OCI-LY7 (cell line): ENCODE data around the gene CCDC43. TPM values are rescaled to one million over a fixed set of nuclear protein-coding genes. Genes with fewer than 3 reads are reported as not detected.
"Not testable (repeated sequence)": the region's sequence is repeated elsewhere in the genome, so short reads cannot be mapped to it uniquely, and the experiment has no call there.

ENCODE experiments used
- BruUV-seq: library from RNA; stranded (reverse); fragments of 400-500 nt; replicated peaks from 2 replicates; lab custom pipeline; 2021; lab: Mats Ljungman, UMichigan
- CTCF ChIA-PET: fragments of 300-600 bp; sonication (Branson Sonifier 250); formaldehyde crosslinking; loops from one replicate; lab custom pipeline; 2022; ENCODE audit warnings: antibody characterized with exemption; ENCODE audit not compliant: unreplicated experiment; lab: Charles Lee
- POLR2A ChIA-PET: fragments of 300-600 bp; sonication (Branson Sonifier 250); formaldehyde crosslinking; loops from one replicate; lab custom pipeline; 2022; ENCODE audit warnings: antibody characterized with exemption; lab: Charles Lee
- DNase-seq: peaks from one replicate; pipeline ENCODE4 v3.0.0-alpha.2; 2015; ENCODE audit warnings: low spot score
- H2AFZ ChIP-seq: fragments of 200-600 bp; sonication (generic), shearing (Covaris generic); 2 replicates; pipeline ENCODE4 v1.6.1; 2014; ENCODE audit warnings: mild to moderate bottlenecking, antibody characterized with exemption, low read length, moderate library complexity
- H3K27ac ChIP-seq: fragments of 200-600 bp; sonication (generic); 2 replicates; pipeline ENCODE4 v1.5.1; 2014; ENCODE audit warnings: mixed run types, low read depth, mild to moderate bottlenecking, moderate library complexity, low read length, inconsistent platforms; ENCODE audit not compliant: poor library complexity, severe bottlenecking
- H3K36me3 ChIP-seq: fragments of 200-600 bp; sonication (generic); 2 replicates; pipeline ENCODE4 v1.6.1; 2014; ENCODE audit warnings: mild to moderate bottlenecking, antibody characterized with exemption, low read length, moderate library complexity, mixed read lengths; ENCODE audit not compliant: insufficient read depth
- H3K4me1 ChIP-seq: fragments of 200-600 bp; sonication (generic); 2 replicates; pipeline ENCODE4 v1.5.1; 2014; ENCODE audit warnings: mild to moderate bottlenecking, low read length; ENCODE audit not compliant: insufficient read depth, poor library complexity, severe bottlenecking
- H3K4me2 ChIP-seq: fragments of 200-600 bp; sonication (generic); 2 replicates; pipeline ENCODE4 v1.6.1; 2014; ENCODE audit warnings: mild to moderate bottlenecking, low read length
- H3K4me3 ChIP-seq: fragments of 200-600 bp; sonication (generic); 2 replicates; pipeline ENCODE4 v1.5.1; 2014; ENCODE audit warnings: mild to moderate bottlenecking, low read depth, low read length; ENCODE audit not compliant: poor library complexity, severe bottlenecking
- H3K79me2 ChIP-seq: fragments of 200-600 bp; sonication (generic); 2 replicates; pipeline ENCODE4 v1.6.1; 2016; ENCODE audit warnings: low read depth, mild to moderate bottlenecking, low read length, moderate library complexity, mixed read lengths; ENCODE audit not compliant: insufficient read depth
- H3K9me2 ChIP-seq: fragments of 200-600 bp; sonication (generic); 2 replicates; pipeline ENCODE4 v1.6.1; 2016; ENCODE audit warnings: mild to moderate bottlenecking, low read length, mixed read lengths; ENCODE audit not compliant: insufficient read depth
- H3K9me3 ChIP-seq: fragments of 200-600 bp; sonication (generic); 2 replicates; pipeline ENCODE4 v1.6.1; 2014; ENCODE audit warnings: mild to moderate bottlenecking, mixed run types, low read length, mixed read lengths
- H4K20me1 ChIP-seq: fragments of 200-600 bp; sonication (generic); 2 replicates; pipeline ENCODE4 v1.6.1; 2014; ENCODE audit warnings: mild to moderate bottlenecking, antibody characterized with exemption, low read length, moderate library complexity, mixed read lengths; ENCODE audit not compliant: insufficient read depth
- EZH2phosphoT487 ChIP-seq: fragments of 200-600 bp; sonication (generic); IDR thresholded peaks from 2 replicates; pipeline ENCODE4 v1.6.1; 2018; ENCODE audit warnings: low read depth, borderline replicate concordance, mild to moderate bottlenecking, mixed run types, antibody characterized with exemption, low read length, moderate library complexity, mixed read lengths
- intact Hi-C: fragments of 100-400 bp; cut with micrococcal nuclease; formaldehyde crosslinking; loops from one replicate; pipeline ENCODE4 v1.10.0; 2022; ENCODE audit not compliant: unreplicated experiment
- total RNA-seq, 2 experiments: library from RNA; depleted of rRNA in 1 of 2; stranded (reverse); fragments of >200 nt in 1 of 2; shearing (Covaris generic) in 1 of 2; gene quantifications; 2 replicates each; pipeline ENCODE4 v1.2.3, GENCODE V29; 2014 to 2022
- TF ChIP-seq, protein P1 (sequence below): fragments of 200-600 bp; sonication (generic); conservative IDR thresholded peaks from 2 replicates; pipeline ENCODE4 v1.5.1; 2014; ENCODE audit warnings: mild to moderate bottlenecking, antibody characterized with exemption, low read length, moderate library complexity, mixed read lengths

Gene CCDC43
- total RNA-seq, 2 experiments from 2014 or later, result 33.2 to 35.6 TPM

GRCh38 chr17:44736551-44737240, 47.1 kb upstream of the CCDC43 start:
- Histone ChIP-seq H3K27ac (no peak overlapping the region), H3K9me2 (no peaks in the 10 kb centered on the region), H3K79me2 (no peaks in the 10 kb centered on the region), H3K9me3 (no peaks in the 10 kb centered on the region), H3K4me3 (no peak overlapping the region), H4K20me1 (no peaks in the 10 kb centered on the region), H3K4me1 (no peaks in the 10 kb centered on the region), H3K36me3 (peaks cover 36% of the 10 kb centered on the region), H3K4me2 (no peak overlapping the region), H2AFZ (no peak overlapping the region)
- BruUV-seq, result no TSS peak
- DNase-seq, result no peak
- intact Hi-C loops, result no loop called here
- POLR2A ChIA-PET, result interaction anchor here (0.5 kb wide), 1 partner anchor 272 kb away, joined by 3 read pairs; no protein-coding TSS in a partner anchor
- TF ChIP-seq EZH2phosphoT487, result no peak
- TF ChIP-seq, protein P1, sequence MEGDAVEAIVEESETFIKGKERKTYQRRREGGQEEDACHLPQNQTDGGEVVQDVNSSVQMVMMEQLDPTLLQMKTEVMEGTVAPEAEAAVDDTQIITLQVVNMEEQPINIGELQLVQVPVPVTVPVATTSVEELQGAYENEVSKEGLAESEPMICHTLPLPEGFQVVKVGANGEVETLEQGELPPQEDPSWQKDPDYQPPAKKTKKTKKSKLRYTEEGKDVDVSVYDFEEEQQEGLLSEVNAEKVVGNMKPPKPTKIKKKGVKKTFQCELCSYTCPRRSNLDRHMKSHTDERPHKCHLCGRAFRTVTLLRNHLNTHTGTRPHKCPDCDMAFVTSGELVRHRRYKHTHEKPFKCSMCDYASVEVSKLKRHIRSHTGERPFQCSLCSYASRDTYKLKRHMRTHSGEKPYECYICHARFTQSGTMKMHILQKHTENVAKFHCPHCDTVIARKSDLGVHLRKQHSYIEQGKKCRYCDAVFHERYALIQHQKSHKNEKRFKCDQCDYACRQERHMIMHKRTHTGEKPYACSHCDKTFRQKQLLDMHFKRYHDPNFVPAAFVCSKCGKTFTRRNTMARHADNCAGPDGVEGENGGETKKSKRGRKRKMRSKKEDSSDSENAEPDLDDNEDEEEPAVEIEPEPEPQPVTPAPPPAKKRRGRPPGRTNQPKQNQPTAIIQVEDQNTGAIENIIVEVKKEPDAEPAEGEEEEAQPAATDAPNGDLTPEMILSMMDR, result no peak
- CTCF ChIA-PET, result no interaction called here

DNA sequence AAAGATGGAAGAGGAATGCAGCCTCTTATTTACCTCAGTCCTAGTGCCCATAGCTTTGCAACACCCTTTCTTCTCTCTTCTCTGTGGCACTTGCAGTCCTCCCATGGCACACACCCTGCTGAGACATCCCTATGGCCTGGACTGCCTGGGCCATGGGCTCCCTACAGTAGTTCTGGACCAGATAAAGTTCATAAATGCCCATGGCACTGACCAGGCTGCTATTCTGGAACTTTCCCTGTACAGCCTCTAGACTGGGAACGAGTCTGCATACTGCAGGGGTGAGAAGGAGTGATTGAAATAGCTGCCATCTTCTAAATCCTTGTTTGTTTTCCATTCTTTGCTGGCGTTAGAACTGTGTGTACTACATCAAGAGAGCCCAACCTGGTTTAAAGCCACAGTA, 44.7 kb upstream of the CCDC43 start:
- CTCF ChIA-PET, result no interaction called here
- Histone ChIP-seq H3K79me2 (no peaks in the 10 kb centered on the region), H3K9me2 (no peaks in the 10 kb centered on the region), H3K4me2 (no peak overlapping the region), H3K4me3 (no peak overlapping the region), H3K4me1 (no peaks in the 10 kb centered on the region), H3K9me3 (no peaks in the 10 kb centered on the region), H3K36me3 (peaks cover 53% of the 10 kb centered on the region), H3K27ac (no peak overlapping the region), H4K20me1 (no peaks in the 10 kb centered on the region), H2AFZ (no peak overlapping the region)
- DNase-seq, result no peak
- BruUV-seq, result no TSS peak
- TF ChIP-seq, protein P1, result no peak
- no peak for TF ChIP-seq EZH2phosphoT487
- POLR2A ChIA-PET, result no interaction called here
- intact Hi-C loops, result no loop called here

DNA sequence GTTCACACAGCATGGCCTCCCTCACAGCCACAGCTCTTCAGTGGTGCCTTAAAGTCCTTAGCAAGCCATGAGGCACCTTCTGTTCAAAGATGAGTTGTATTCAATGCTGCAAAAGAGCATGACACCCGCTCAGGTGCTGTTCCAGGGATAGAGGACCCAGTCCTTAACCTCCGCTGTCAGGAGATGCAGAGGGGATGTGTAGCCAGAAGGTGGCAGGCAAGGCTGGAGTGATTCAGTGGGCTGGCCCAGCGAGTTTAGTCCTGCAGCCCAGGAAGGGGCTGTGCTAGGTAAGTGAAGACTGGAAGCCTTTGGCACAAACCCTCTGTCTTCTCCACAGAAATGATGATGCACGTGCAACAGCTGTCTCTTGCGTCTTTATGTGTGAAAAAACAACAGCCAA, 44.2 kb upstream of the CCDC43 start:
- Histone ChIP-seq H3K36me3 (peaks cover 58% of the 10 kb centered on the region), H2AFZ (no peak overlapping the region), H3K79me2 (no peaks in the 10 kb centered on the region), H3K4me1 (no peaks in the 10 kb centered on the region), H4K20me1 (no peaks in the 10 kb centered on the region), H3K9me2 (no peaks in the 10 kb centered on the region), H3K9me3 (no peaks in the 10 kb centered on the region), H3K4me2 (no peak overlapping the region), H3K27ac (no peak overlapping the region), H3K4me3 (no peak overlapping the region)
- no TSS peak for BruUV-seq
- ChIA-PET POLR2A (no interaction called here), CTCF (no interaction called here)
- DNase-seq, result peak; percentile 13
- TF ChIP-seq, protein P1, result peak; percentile 64
- no peak for TF ChIP-seq EZH2phosphoT487
- intact Hi-C loops, result no loop called here

DNA sequence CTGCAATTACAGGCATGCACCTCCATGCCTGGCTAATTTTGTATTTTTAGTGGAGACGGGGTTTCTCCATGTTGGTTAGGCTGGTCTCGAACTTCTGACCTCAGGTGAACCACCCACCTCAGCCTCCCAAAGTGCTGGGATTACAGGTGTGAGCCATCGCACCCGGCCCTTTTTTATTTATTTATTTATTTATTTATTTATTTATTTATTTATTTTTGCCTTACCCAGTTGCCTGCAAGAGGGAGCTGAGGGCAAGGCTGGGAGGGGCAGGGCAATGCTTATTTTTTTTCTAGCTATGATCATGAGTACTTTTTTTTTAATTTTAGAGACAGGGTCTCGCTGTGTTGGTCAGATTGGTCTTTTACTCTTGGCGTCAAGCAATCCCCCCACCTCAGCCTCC, 36.5 kb upstream of the CCDC43 start:
- BruUV-seq, result not testable (repeated sequence)

More for the DNA sequence above, 36.5 kb upstream of the CCDC43 start:
- intact Hi-C loops, H3K4me2 ChIP-seq, H3K79me2 ChIP-seq, CTCF ChIA-PET, DNase-seq, H2AFZ ChIP-seq, H3K9me2 ChIP-seq, H3K4me3 ChIP-seq, H3K9me3 ChIP-seq, H3K4me1 ChIP-seq, H4K20me1 ChIP-seq, H3K27ac ChIP-seq: not testable (repeated sequence)
- H3K36me3 ChIP-seq, result peaks cover 77% of the 10 kb centered on the region
- POLR2A ChIA-PET, result interaction anchor here (0.8 kb wide), 1 partner anchor 26 kb away, joined by 3 read pairs; no protein-coding TSS in a partner anchor
